Activated B cell treated with CpG ODN at 0.5 μM for 24 hours (primary cell): Measurements from ENCODE around the gene RAB26. TPM values are rescaled to one million over a fixed set of nuclear protein-coding genes. Genes with fewer than 3 reads are reported as not detected.
A peak's percentile ranks its signal among the peaks of the same experiment; 100 is the strongest.

Experiments used
- ATAC-seq: fragments of 200-7000 bp; cut with Tn5 transposase; one replicate; pipeline ENCODE4 v1.10.0; 2021; ENCODE audit warnings: low read depth, mild to moderate bottlenecking, moderate library complexity
- CTCF ChIA-PET: fragments of 350-600 bp; sonication (Branson Sonifier 250); formaldehyde crosslinking; loops from one replicate; lab custom pipeline; 2021; ENCODE audit warnings: antibody characterized with exemption; lab: Charles Lee
- POLR2A ChIA-PET: fragments of 350-600 bp; sonication (Branson Sonifier 250); formaldehyde crosslinking; loops from one replicate; lab custom pipeline; 2021; ENCODE audit warnings: antibody characterized with exemption; lab: Charles Lee
- DNase-seq: peaks from one replicate; pipeline ENCODE4 v3.0.0; 2022
- H3K27ac Mint-ChIP-seq: one replicate; pipeline ENCODE4 v1.8.0; 2020; ENCODE audit warnings: mixed read lengths
- H3K27me3 Mint-ChIP-seq: one replicate; pipeline ENCODE4 v1.8.0; 2021; ENCODE audit warnings: mixed read lengths
- H3K36me3 Mint-ChIP-seq: one replicate; pipeline ENCODE4 v1.8.0; 2021; ENCODE audit warnings: low read depth, mixed read lengths
- H3K4me1 Mint-ChIP-seq: one replicate; pipeline ENCODE4 v1.8.0; 2021; ENCODE audit warnings: mixed read lengths
- H3K4me3 Mint-ChIP-seq: one replicate; pipeline ENCODE4 v1.8.0; 2020; ENCODE audit warnings: mild to moderate bottlenecking, mixed read lengths
- H3K9me3 Mint-ChIP-seq: one replicate; pipeline ENCODE4 v1.8.0; 2020; ENCODE audit warnings: mixed read lengths
- CTCF ChIP-seq: fragments of 200-600 bp; IDR thresholded peaks from one replicate; pipeline ENCODE4 v1.8.0; 2022; ENCODE audit warnings: antibody characterized with exemption, mild to moderate bottlenecking
- intact Hi-C: fragments of 100-400 bp; cut with micrococcal nuclease; formaldehyde crosslinking; loops from one replicate; pipeline ENCODE4 v1.15.1; 2024
- total RNA-seq: library from RNA; stranded (reverse); gene quantifications from 2 replicates; pipeline ENCODE4 v1.2.3, GENCODE V29; 2022

Gene RAB26
- total RNA-seq, 1 donor from 2014 or later = not detected

- H3K27me3 Mint-ChIP-seq = peaks cover 21% of the 10 kb centered on the region
- ChIA-PET CTCF (interaction anchor here (0.6 to 2.1 kb wide), 8 partner anchors 9 to 307 kb away, joined by 3 to 34 read pairs (median 3); partner anchors contain the start of gene ECI1), POLR2A (interaction anchor here (0.9 to 5.3 kb wide), 4 partner anchors 40 to 305 kb away, joined by 4 to 26 read pairs (median 10); partner anchors contain the start of genes ECI1, RPS2 and TRAF7)
- TF ChIP-seq CTCF = no peak
- peak; percentile 11 for ATAC-seq
- no peak for DNase-seq
- peak overlapping the region; percentile 52 for H3K4me3 Mint-ChIP-seq
- H3K9me3 Mint-ChIP-seq = no peaks in the 10 kb centered on the region
- no peak overlapping the region for H3K27ac Mint-ChIP-seq
- no peaks in the 10 kb centered on the region for H3K36me3 Mint-ChIP-seq
- H3K4me1 Mint-ChIP-seq = peaks cover 8% of the 10 kb centered on the region
- intact Hi-C loops = loop anchor here (1.0 kb wide), 4 partner anchors 56 to 306 kb away; partner anchors contain the start of genes ABCA3 and ECI1
Measured at GRCh38 chr16:2195322-2196161, 47.1 kb downstream of the RAB26 start.

- POLR2A ChIA-PET = interaction anchor here (1.5 to 5.3 kb wide), 3 partner anchors 41 to 232 kb away, joined by 4 to 26 read pairs (median 17); partner anchors contain the start of genes ECI1, RPS2 and TRAF7
- CTCF ChIA-PET = interaction anchor here (1.0 to 1.8 kb wide), 3 partner anchors 8 to 291 kb away, joined by 3 to 13 read pairs (median 3); no protein-coding TSS in a partner anchor
- no peak for TF ChIP-seq CTCF
- ATAC-seq (peak; percentile 51), DNase-seq (no peak)
- intact Hi-C loops = no loop called here
- peaks cover 8% of the 10 kb centered on the region for H3K4me1 Mint-ChIP-seq
- peaks cover 21% of the 10 kb centered on the region for H3K27me3 Mint-ChIP-seq
- no peaks in the 10 kb centered on the region for H3K9me3 Mint-ChIP-seq
- H3K27ac Mint-ChIP-seq = no peak within 1 kb of the TSS
- H3K4me3 Mint-ChIP-seq = peak within 1 kb of the TSS; percentile 60
- H3K36me3 Mint-ChIP-seq = no peaks in the 10 kb centered on the region
Measured at GRCh38 chr16:2196162-2196980, 47.9 kb downstream of the RAB26 start, which contains the start of gene CASKIN1. Gene CASKIN1 (minus strand): TSS chr16:2196605. CDS start chr16:2196432, 173 bp downstream.

- H3K4me1 Mint-ChIP-seq = peaks cover 8% of the 10 kb centered on the region
- H3K27ac Mint-ChIP-seq = no peak overlapping the region
- ChIA-PET CTCF (interaction anchor here (1.4 kb wide), 1 partner anchor 55 kb away, joined by 3 read pairs; no protein-coding TSS in a partner anchor), POLR2A (interaction anchor here (5.3 kb wide), 1 partner anchor 42 kb away, joined by 26 read pairs; the partner anchor contains the start of gene TRAF7)
- H3K27me3 Mint-ChIP-seq = peaks cover 21% of the 10 kb centered on the region
- intact Hi-C loops = no loop called here
- no peak for TF ChIP-seq CTCF
- no peaks in the 10 kb centered on the region for H3K36me3 Mint-ChIP-seq
- peak overlapping the region; percentile 60 for H3K4me3 Mint-ChIP-seq
- no peaks in the 10 kb centered on the region for H3K9me3 Mint-ChIP-seq
- ATAC-seq = no peak
- no peak for DNase-seq
Measured at GRCh38 chr16:2196981-2197511, 48.6 kb downstream of the RAB26 start.

GRCh38 chr16:2197765-2198164 is 49.3 kb downstream of the RAB26 start:
- no peak for TF ChIP-seq CTCF
- peak overlapping the region; percentile 44 for H3K4me3 Mint-ChIP-seq
- peaks cover 18% of the 10 kb centered on the region for H3K27me3 Mint-ChIP-seq
- H3K36me3 Mint-ChIP-seq = no peaks in the 10 kb centered on the region
- ATAC-seq = no peak
- intact Hi-C loops = no loop called here
- CTCF ChIA-PET = interaction anchor here (1.4 kb wide), 1 partner anchor 54 kb away, joined by 3 read pairs; no protein-coding TSS in a partner anchor
- no peaks in the 10 kb centered on the region for H3K9me3 Mint-ChIP-seq
- DNase-seq = no peak
- no peak overlapping the region for H3K27ac Mint-ChIP-seq
- POLR2A ChIA-PET = interaction anchor here (5.3 kb wide), 1 partner anchor 43 kb away, joined by 26 read pairs; the partner anchor contains the start of gene TRAF7
- peaks cover 8% of the 10 kb centered on the region for H3K4me1 Mint-ChIP-seq
